Measurements from ENCODE around the gene SIX2.

DNA sequence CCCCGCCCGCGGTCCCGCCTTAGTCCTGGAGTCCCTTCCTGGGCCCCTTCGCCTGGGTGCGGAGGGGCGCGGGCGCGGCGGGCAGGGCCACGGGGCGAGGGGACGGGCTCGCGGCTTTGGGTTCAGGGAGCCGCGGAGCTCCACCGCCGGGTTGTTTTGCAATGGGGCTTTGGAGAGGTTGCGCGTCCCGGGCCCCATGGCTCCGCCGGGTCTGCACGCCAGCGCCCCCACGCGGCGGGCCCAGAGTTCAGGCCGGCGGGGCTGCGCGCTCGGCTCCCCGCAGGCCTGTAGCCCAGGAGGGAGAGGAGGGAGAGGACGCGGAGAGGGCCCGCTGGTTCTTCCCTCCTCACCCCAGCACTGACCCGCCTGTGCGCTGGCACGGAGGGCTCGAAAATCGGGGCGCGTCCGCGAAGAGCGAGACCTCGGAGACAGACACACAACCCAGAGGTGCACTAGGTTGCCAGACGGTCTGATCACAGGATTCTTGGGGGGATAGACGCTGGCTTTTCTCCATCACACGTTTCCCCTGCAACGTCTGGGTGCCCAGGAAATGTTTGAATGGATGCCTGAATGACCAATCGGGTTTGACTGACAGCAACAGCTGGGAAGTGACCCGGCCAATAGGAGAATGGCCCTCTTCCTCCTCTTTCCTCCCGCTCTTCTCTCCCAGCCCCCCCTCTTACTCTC is 4.9 kb upstream of the SIX2 start:
- TF ChIP-seq, protein P1, sequence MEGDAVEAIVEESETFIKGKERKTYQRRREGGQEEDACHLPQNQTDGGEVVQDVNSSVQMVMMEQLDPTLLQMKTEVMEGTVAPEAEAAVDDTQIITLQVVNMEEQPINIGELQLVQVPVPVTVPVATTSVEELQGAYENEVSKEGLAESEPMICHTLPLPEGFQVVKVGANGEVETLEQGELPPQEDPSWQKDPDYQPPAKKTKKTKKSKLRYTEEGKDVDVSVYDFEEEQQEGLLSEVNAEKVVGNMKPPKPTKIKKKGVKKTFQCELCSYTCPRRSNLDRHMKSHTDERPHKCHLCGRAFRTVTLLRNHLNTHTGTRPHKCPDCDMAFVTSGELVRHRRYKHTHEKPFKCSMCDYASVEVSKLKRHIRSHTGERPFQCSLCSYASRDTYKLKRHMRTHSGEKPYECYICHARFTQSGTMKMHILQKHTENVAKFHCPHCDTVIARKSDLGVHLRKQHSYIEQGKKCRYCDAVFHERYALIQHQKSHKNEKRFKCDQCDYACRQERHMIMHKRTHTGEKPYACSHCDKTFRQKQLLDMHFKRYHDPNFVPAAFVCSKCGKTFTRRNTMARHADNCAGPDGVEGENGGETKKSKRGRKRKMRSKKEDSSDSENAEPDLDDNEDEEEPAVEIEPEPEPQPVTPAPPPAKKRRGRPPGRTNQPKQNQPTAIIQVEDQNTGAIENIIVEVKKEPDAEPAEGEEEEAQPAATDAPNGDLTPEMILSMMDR (IDR thresholded peaks at IDR 0.05): peak in 2 of 3 donors; percentile 22 to 45
- TF ChIP-seq POLR2A (IDR thresholded peaks at IDR 0.05) (no peak), POLR2AphosphoS5 (IDR thresholded peaks at IDR 0.05) (no peak)
